CD4-positive, alpha-beta T cell treated with Interleukin-6 for 4 hours (primary cell): ENCODE measurements around the gene RSU1.

Experiments used
- DNase-seq: peaks from one replicate; pipeline ENCODE4 v3.0.0-alpha.2; 2020; ENCODE audit warnings: mixed read lengths

Gene RSU1

GRCh38 chr10:16585103-16585502 lies 232.1 kb downstream of the RSU1 start:
- no peak for DNase-seq

- no peak for DNase-seq
Measured at GRCh38 chr10:16583382-16583781, 233.8 kb downstream of the RSU1 start.

GRCh38 chr10:16581202-16581601 lies 236.0 kb downstream of the RSU1 start:
- DNase-seq: no peak

GRCh38 chr10:16570731-16571130 lies 246.5 kb downstream of the RSU1 start:
- DNase-seq: no peak

- no peak for DNase-seq
Measured at GRCh38 chr10:16566202-16566805, 250.9 kb downstream of the RSU1 start.

GRCh38 chr10:16565604-16566003 lies 251.6 kb downstream of the RSU1 start:
- no peak for DNase-seq

- DNase-seq: no peak
Measured at GRCh38 chr10:16562891-16563290, 254.3 kb downstream of the RSU1 start.

GRCh38 chr10:16559236-16559773 lies 257.9 kb downstream of the RSU1 start:
- no peak for DNase-seq

- DNase-seq: no peak
Measured at GRCh38 chr10:16547973-16548372, 269.3 kb downstream of the RSU1 start.

GRCh38 chr10:16545116-16545736 lies 272.0 kb downstream of the RSU1 start:
- DNase-seq: no peak

GRCh38 chr10:16544591-16544990 lies 272.6 kb downstream of the RSU1 start:
- no peak for DNase-seq

- no peak for DNase-seq
Measured at GRCh38 chr10:16544099-16544498, 273.1 kb downstream of the RSU1 start.
